Prostate gland (tissue), 2 donors: ENCODE measurements around the gene FAM50A.

Experiments used
- POLR2AphosphoS5 ChIP-seq: sonication (generic); formaldehyde crosslinking; IDR thresholded peaks from one replicate; pipeline ENCODE4 v1.6.1; 2017; ENCODE audit warnings: antibody characterized with exemption
- TF ChIP-seq, protein P1 (sequence below), 4 experiments: fragments of 200-600 bp in 2 of 4; fragments of 450-650 bp in 2 of 4; sonication (generic) in 2 of 4; IDR thresholded peaks; 1 replicate in 3 of 4; 2 replicates in 1 of 4; pipeline ENCODE4 v1.5.1; 2016 to 2019; ENCODE audit warnings: antibody characterized with exemption in 4 of 4, mild to moderate bottlenecking in 2 of 4, moderate library complexity in 2 of 4

DNA sequence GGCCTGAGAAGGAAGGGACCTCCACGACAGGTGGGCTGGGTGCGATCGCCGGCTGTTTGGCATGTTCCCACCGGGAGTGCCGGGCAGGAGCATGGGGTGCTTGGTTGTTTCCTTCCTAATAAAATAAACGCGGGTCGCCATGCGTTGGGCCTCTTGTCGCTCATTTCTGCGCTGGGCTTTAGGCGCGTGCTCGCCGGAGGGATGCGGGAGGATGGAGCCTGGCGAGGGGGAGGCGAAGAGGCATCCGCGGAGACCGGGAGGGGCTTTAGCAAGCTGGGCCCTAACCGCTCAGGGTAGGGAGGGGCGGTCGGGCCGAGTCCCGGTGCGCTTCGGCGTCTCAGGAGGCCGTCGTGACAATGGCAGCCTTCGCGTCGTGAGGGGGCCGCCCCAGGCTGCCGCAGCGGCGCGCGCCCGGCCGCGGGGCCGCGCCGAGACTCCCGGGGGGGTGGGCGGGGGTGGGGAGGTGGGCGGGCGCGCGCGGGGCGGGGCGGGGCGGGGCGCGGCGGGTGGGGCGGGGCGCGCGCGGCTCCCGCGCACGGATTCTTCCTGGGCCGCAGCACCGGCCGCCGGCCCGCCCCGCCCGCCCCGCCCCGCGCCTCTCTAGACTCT is 7.5 kb upstream of the FAM50A start:
- TF ChIP-seq POLR2AphosphoS5, result no peak
- TF ChIP-seq, protein P1, sequence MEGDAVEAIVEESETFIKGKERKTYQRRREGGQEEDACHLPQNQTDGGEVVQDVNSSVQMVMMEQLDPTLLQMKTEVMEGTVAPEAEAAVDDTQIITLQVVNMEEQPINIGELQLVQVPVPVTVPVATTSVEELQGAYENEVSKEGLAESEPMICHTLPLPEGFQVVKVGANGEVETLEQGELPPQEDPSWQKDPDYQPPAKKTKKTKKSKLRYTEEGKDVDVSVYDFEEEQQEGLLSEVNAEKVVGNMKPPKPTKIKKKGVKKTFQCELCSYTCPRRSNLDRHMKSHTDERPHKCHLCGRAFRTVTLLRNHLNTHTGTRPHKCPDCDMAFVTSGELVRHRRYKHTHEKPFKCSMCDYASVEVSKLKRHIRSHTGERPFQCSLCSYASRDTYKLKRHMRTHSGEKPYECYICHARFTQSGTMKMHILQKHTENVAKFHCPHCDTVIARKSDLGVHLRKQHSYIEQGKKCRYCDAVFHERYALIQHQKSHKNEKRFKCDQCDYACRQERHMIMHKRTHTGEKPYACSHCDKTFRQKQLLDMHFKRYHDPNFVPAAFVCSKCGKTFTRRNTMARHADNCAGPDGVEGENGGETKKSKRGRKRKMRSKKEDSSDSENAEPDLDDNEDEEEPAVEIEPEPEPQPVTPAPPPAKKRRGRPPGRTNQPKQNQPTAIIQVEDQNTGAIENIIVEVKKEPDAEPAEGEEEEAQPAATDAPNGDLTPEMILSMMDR (IDR thresholded peaks at IDR 0.05), result no peak
